ENCODE data around the gene UGT1A8. TPM values are rescaled to one million over a fixed set of nuclear protein-coding genes. Genes with fewer than 3 reads are reported as not detected.

The UGT1A8 gene
- total and polyA plus RNA-seq, 12 donors, result 0.05 TPM; not detected in 11

GRCh38 chr2:233671290-233672161, 54.1 kb downstream of the UGT1A8 start, which contains the start of gene UGT1A9:
UGT1A9 (plus strand) TSS chr2:233671898; CDS start chr2:233671935, 37 bp downstream.
- TF ChIP-seq, protein P1, sequence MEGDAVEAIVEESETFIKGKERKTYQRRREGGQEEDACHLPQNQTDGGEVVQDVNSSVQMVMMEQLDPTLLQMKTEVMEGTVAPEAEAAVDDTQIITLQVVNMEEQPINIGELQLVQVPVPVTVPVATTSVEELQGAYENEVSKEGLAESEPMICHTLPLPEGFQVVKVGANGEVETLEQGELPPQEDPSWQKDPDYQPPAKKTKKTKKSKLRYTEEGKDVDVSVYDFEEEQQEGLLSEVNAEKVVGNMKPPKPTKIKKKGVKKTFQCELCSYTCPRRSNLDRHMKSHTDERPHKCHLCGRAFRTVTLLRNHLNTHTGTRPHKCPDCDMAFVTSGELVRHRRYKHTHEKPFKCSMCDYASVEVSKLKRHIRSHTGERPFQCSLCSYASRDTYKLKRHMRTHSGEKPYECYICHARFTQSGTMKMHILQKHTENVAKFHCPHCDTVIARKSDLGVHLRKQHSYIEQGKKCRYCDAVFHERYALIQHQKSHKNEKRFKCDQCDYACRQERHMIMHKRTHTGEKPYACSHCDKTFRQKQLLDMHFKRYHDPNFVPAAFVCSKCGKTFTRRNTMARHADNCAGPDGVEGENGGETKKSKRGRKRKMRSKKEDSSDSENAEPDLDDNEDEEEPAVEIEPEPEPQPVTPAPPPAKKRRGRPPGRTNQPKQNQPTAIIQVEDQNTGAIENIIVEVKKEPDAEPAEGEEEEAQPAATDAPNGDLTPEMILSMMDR (IDR thresholded peaks at IDR 0.05), result no peak
- no peak for TF ChIP-seq POLR2A (IDR thresholded peaks at IDR 0.05)
- no peak within 1 kb of the TSS for H3K27ac ChIP-seq
- no peaks in the 10 kb centered on the region for H3K9me3 ChIP-seq (replicated peaks in 1 of 3)
- H3K4me1 ChIP-seq (replicated peaks in 1 of 2), result no peaks in the 10 kb centered on the region
- intact Hi-C loops (cut with DNase I), result no loop called here
- WGBS, 4 donors, result 79 to 84% (median 81%) methylated on average over 5 of the region's 5 CpGs
- H3K36me3 ChIP-seq (replicated peaks in 1 of 2), result no peaks in the 10 kb centered on the region
- peaks cover 5% of the 10 kb centered on the region for H3K27me3 ChIP-seq
- H3K4me3 ChIP-seq, result no peak within 1 kb of the TSS
- DNase-seq, result no peak

DNA sequence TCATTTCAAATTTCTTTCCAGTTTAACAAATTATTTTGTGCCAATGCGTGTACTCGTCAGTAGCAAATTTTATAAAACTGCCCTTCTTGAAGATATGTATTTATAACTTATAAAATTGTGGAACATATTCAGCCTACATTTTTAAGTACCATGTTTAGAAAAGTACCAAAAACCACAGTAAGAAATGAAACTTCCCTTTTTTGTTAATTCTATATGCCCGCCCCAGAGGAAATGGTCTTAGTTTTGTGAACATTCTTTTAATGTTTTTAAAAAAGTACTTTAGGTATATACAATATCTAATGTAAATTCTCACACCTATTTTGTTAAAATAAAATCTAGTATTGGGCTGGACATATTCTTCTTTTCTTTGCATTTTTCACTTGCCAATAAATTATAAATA, 55.5 kb downstream of the UGT1A8 start:
- WGBS, 4 donors, result 68 to 86% (median 72%) methylated on average over 3 of the region's 3 CpGs
- intact Hi-C loops (cut with DNase I), result no loop called here

DNA sequence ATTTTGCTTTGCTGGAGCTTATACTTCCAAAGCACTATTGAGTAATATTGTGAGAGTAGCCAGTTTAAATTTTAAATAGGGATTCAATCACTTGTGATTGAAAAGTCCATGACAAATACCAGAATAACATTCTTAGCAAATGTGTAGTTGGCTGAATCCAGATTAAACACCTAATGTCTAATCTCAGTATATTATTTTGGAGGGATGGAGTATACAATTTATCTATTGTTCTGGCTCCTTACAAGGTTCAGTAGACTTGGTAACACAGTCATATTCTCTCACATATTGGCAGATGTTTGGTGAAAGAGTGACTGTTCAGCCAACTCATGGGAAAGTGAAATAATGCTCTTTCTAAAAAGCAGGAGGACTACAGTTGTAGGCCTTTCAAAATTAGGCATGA, 56.5 kb downstream of the UGT1A8 start:
- TF ChIP-seq POLR2A (IDR thresholded peaks at IDR 0.05), result no peak
- TF ChIP-seq, protein P1 (IDR thresholded peaks at IDR 0.05), result no peak
- Histone ChIP-seq H3K4me1 (replicated peaks in 1 of 2) (no peaks in the 10 kb centered on the region), H3K27ac (no peak overlapping the region), H3K27me3 (peaks cover 12% of the 10 kb centered on the region), H3K36me3 (replicated peaks in 1 of 2) (no peaks in the 10 kb centered on the region), H3K4me3 (no peak overlapping the region), H3K9me3 (replicated peaks in 1 of 3) (no peaks in the 10 kb centered on the region)
- DNase-seq, result no peak
- intact Hi-C loops (cut with DNase I), result no loop called here

More for the DNA sequence above, 55.5 kb downstream of the UGT1A8 start:
- Histone ChIP-seq H3K4me1 (replicated peaks in 1 of 2) (no peaks in the 10 kb centered on the region), H3K27me3 (peaks cover 12% of the 10 kb centered on the region), H3K27ac (no peak overlapping the region), H3K36me3 (replicated peaks in 1 of 2) (no peaks in the 10 kb centered on the region), H3K4me3 (no peak overlapping the region), H3K9me3 (replicated peaks in 1 of 3) (no peaks in the 10 kb centered on the region)
- no peak for DNase-seq
- TF ChIP-seq POLR2A (IDR thresholded peaks at IDR 0.05), result no peak
- TF ChIP-seq, protein P1 (IDR thresholded peaks at IDR 0.05), result no peak

DNA sequence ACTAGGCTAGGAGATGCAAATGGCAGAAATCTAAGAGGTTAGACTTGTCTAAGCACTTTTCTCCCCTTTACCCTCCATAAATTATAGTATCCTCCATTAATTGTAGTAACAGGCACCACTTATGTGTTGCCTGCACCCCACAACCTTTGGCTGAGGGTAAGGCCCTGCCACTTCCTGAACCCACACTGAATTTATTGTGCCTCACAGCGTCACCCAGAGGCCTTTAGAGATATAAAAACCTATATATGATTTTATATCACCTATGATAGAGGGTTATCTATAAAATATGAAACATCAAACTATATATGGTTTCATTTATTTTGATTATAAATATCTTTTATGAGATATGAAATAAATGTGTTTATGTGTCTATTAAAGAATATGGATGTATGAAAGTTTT, 56.9 kb downstream of the UGT1A8 start:
- 48 to 61% (median 54%) methylated on average over 1 of the region's 1 CpG for WGBS, 4 donors
- no peaks in the 10 kb centered on the region for H3K36me3 ChIP-seq (replicated peaks in 1 of 2)
- no peak for TF ChIP-seq POLR2A (IDR thresholded peaks at IDR 0.05)
- TF ChIP-seq, protein P1 (IDR thresholded peaks at IDR 0.05), result no peak
- H3K27me3 ChIP-seq, result peaks cover 12% of the 10 kb centered on the region
- no peaks in the 10 kb centered on the region for H3K4me1 ChIP-seq (replicated peaks in 1 of 2)
- no peaks in the 10 kb centered on the region for H3K9me3 ChIP-seq (replicated peaks in 1 of 3)
- intact Hi-C loops (cut with DNase I), result no loop called here
- no peak overlapping the region for H3K4me3 ChIP-seq
- no peak for DNase-seq
- H3K27ac ChIP-seq, result no peak overlapping the region

All from adrenal gland (tissue), 12 donors.